HG03565 (cell line): ENCODE data around the gene TSPAN2.
"Not testable (repeated sequence)": the region's sequence is repeated elsewhere in the genome, so short reads cannot be mapped to it uniquely, and the experiment has no call there.

Experiments
- ATAC-seq: cut with Tn5 transposase; IDR thresholded peaks from one replicate; pipeline ENCODE4 v1.9.1; 2021; ENCODE audit warnings: mild to moderate bottlenecking, moderate library complexity; ENCODE audit not compliant: unreplicated experiment

Gene TSPAN2

DNA sequence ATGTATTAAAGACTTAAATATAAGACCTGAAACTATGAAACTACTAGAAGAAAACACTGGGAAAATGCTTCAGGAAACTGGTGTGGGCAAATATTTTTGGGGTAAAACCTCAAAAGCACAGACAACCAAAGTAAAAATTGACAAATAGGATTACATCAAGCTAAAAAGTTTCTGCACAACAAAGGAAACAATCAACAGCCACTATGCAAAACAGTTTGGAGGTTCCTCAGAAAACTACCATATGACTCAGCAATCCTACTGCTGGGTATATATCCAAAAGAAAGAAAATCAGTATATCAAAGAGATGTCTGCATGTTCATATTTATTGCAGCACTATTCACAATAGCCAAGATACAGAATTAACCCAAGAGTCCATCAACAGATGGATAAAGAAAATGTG is 42.6 kb downstream of the TSPAN2 start:
- no peak for ATAC-seq

DNA sequence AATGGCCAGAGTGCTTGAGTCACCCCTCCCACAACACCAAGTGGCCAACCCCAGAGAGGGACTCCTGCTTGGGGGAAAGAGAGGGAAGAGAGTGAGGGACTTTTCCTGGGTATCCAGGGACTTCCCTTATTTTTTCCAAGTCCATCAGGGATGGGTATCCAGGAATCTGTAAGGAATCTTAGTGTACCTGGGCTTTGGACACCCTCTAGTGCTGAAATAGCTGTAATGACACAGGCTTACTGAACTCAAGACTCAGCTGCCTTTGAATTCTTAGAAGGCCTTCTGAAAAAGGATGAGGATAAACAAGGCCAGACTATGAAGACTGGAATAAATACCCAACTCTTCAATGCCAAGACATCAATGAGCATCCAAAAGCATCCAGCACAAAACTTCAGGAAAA is 47.6 kb downstream of the TSPAN2 start:
- ATAC-seq, result no peak

DNA sequence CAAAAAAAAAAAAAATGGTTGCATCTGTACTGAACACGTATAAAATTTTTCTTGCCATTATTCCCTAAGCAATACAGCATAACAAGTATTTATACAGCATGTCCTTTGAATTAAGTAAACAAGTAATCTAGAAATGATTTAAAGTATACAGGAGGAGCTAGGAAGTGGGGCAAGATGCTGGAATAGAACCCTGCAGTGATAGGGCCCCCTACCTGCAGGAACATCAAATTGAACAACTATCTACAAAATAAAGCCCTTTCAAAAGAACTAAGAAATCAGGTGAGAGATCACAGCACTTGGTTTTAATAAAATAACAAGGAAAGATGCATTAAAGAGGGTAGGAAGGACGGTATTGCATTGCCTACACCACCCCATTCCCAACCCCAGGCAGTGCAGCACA is 48.8 kb downstream of the TSPAN2 start:
- ATAC-seq, result no peak

DNA sequence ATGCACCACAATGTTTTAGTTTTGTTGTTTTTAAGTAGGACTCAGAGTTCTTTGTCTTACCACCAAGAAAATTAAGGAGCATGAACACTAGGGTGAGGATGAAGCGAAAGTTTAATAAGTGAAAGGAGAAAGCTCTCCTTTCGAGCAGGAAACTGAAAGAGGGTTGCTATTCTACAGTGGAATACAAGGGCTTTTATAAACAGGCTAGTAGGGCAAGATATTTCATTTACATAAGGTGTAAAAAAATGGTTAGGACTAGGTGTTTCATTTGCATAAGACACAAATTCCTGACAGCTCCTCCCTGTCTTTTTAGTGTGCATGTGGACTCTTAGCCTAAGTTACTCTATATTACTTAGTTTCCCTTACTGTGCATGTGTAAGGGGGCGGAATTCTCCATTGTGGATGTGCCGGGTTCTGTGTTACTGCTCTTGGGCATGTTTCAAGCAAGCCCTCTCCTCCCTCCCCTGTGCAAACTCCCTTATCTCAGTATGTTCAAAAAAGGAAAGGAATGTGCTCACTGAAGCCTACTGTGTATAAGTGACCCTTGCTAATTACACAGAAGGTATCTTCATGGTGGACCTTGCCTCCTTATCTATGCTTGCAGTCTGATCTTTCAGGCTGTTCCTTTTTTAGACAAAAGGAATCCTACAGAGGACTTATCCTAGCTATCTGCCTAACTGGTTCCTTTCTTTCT is 52.3 kb downstream of the TSPAN2 start:
- ATAC-seq, result no peak

DNA sequence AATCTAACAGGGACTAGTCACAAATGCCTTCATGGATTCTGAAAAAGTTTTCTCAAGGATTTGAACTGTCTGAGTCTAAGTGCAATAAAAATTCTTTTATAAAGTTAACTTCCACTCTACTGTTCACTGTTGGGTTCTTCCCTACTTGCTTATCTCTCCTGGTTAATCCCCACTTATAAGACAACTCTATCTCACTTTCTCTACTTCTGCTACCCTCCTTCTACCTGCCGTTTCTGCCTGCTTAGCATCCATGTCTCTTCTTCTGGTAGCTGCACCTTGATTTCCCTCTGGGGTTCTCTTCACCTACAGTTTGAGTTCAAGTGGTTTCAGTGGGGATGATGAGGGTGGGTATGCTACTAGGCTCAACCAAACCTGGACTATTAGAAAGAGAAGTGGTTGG is 53.7 kb downstream of the TSPAN2 start:
- no peak for ATAC-seq

DNA sequence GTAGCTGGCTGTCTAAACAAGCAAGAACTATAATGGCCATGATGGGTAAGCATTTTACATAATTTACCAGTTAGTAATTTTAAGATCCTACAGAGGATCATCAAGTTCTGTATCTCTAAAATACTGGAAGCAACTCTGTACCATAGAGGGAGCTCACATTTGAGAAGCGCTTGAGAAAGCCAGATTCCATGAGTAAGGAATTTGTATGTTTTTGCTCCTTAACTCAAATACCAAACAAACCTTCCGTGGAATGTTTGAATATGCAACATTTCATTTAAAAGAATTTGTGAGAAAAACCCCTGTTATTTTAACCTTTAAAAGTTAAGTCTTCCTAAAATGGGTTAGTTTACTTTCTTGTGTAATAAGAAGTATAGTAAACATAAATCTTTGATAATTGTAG is 57.7 kb downstream of the TSPAN2 start:
- no peak for ATAC-seq

DNA sequence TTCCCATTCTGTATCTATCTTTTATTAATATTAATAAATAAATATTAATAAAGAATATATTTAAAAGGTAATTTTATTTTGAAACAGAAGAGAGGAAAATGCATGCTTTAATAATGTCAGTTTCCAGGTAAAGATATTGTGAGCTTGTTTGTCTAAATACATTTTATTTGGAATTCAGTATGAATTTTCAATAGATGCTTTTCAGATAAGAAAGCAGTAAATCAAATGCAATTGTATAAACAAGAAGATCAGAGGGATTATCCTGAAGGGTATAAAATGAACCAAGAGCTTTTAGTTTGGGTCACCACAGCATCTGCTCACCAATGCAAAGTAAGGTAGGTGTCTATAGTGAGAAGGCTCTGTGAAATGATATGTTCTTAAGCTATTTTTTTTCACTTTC is 59.8 kb downstream of the TSPAN2 start, which contains the start of gene TSHB:
Gene TSHB (plus strand): TSS at position 301 of the 400 bp plus-strand sequence. CDS start 3,537 bp downstream, outside the sequence.
- no peak for ATAC-seq

DNA sequence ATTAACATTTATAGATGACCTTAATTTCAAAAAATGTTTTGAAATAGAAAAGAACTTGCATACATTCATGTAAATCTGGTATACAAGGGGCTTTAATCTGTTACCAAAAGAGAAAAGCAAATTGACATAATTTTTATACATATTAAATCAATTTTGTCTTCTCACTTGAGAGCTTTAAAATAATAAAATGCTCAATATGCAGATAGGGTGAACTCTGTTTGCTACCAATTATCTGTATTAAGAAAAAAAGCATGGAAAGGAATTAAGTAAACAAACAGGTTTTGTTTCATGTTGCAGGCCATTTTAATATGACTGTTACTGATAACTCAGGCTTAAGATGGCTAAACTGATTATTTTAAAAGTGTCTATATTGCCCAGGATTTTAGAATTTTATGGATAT is 65.7 kb downstream of the TSPAN2 start:
- ATAC-seq, result no peak

DNA sequence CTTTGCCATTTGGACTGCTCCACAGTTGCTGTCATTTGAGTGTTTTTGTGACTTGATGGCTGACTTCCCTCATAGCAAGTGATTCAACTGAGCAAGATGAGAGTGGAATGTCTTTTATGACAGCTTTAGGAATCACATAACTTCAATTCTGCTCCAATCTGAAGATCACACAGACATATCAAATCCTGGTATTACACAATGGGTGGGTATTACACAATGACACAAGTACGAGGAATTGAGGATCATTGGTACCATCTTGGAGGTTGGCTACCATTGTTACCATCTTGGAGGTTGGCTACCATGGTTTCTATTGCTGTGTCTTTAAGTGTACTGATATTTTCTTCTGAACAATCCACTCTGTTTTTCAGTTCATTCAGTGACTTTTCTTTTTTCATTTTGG is 68.2 kb downstream of the TSPAN2 start:
- ATAC-seq, result no peak

DNA sequence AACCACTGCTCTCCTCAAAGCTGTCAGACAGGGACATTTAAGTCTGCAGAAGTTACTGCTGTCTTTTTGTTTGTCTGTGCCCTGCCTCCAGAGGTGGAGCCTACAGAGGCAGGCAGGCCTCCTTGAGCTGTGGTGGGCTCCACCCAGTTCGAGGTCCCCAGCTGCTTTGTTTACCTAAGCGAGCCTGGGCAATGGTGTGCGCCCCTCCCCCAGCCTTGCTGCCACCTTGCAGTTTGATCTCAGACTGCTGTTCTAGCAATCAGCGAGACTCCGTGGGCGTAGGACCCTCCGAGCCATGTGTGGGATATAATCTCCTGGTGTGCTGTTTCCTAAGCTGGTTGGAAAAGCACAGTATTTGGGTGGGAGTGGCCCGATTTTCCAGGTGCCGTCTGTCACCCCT is 69.8 kb downstream of the TSPAN2 start:
- ATAC-seq, result not testable (repeated sequence)

DNA sequence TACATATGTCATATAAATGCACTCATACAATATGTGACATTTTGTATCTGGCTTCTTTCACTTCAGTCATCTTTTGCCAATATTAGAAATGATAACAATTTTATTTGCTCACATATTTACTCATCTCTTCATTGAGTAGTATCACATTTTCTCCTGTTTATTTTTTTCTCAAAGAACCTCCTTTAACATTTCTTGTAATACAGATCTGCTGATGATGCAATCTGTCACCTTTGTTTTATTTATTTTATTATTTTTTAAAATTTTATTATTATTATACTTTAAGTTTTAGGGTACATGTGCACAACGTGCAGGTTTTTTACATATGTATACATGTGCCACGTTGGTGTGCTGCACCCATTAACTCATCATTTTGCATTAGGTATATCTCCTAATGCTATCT is 75.5 kb downstream of the TSPAN2 start:
- ATAC-seq, result no peak

DNA sequence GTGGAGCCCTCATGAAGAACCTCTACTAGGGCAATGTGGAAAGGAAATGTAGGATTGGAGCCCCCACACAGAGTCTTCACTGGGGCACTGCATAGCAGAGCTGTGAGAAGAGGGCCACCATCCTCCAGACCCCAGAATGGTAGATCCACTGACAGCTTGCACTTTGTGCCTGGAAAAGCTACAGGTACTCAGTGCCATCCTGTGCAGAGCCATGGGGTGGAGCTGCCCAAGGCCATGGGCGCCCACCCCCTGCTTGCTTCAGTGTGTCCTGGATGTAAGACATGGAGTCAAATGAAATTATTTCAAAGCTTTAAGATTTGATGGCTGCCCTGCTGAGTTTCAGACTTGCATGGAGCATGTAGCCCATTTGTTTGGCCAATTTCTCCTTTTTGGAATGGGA is 76.9 kb downstream of the TSPAN2 start:
- ATAC-seq, result no peak

DNA sequence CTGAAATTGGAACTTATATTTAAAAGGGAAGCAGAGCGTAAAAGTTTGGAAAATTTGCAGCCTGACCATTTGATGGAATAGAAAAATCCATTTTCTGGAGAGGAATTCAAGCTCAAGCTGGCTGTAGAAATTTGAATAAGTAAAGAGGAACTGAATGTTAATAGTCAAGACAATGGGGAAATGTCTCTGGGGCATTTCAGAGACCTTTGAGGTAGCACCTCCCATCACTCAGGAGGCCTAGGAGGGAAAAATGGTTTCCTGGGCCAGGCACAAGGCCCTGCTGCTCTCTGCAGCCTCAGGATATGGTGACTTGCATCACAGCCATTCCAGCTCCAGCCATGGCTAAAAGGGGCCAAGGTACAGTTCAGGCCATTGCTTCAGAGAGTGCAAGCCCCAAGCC is 77.3 kb downstream of the TSPAN2 start:
- ATAC-seq, result no peak

DNA sequence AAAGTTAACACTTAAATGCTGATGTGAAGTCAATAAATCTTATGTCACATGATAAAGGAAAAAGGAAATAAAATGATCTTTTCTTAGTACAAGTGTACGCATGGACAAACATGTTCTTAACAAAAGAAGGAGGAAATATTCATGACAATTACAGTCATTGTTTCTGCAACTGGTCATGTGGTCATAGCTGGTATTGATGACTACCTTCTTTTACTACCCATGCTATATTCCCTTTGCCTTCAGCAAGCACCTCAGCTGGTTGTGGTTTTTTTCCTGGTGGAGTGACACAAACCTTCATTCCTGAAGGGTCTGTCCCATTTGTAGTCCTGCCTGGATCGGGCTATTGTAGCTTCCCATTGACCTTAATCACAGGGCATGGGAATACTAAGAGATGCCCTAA is 83.1 kb downstream of the TSPAN2 start:
- ATAC-seq, result no peak
